ENCODE measurements around the gene TBC1D1.
"Not testable (repeated sequence)": the region's sequence is repeated elsewhere in the genome, so short reads cannot be mapped to it uniquely, and the experiment has no call there.

TBC1D1 gene

DNA sequence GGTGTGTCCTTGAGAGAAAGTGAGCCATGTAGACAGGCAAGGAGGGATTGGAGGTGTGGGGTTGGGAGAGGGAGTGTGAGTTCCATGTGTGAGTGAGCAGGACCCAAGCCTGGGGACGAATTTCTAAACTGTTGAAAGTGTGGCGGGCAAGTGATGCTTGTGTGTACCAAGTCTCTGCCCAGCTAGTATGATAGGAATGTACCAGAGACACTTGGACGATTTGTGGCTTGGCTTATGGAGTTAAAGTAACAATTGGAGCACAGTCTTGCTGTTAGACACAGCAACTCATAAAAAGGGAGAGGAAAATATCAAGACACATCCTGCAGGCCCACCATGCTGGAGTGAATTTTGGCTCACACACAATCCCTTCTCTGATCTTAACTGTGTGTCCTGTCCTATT, 77.9 kb downstream of the TBC1D1 start:
- DNase-seq (ENCODE audit: low read depth): no peak

- peak; percentile 40 for DNase-seq (ENCODE audit: low read depth)
Measured at GRCh38 chr4:37970702-37971101, 79.8 kb downstream of the TBC1D1 start.

DNA sequence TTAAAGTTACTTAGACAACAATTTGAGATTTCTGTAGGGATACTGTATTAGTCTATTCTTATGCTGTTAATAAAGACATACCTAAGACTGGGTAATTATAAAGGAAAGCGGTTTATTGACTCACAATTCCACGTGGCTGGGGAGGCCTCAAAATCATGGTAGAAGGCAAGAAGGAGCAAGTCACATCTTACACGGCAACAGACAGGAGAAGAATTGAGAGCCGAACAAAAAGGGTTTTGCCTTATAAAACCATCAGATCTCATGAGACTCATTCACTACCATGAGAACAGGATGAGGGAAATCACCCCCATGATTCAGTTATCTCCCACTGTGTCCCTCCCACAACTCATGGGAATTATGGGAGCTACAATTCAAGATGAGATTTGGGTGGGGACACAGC, 80.3 kb downstream of the TBC1D1 start:
- DNase-seq (ENCODE audit: low read depth): no peak

- DNase-seq (ENCODE audit: low read depth): no peak
Measured at GRCh38 chr4:37973441-37973840, 82.6 kb downstream of the TBC1D1 start.

DNA sequence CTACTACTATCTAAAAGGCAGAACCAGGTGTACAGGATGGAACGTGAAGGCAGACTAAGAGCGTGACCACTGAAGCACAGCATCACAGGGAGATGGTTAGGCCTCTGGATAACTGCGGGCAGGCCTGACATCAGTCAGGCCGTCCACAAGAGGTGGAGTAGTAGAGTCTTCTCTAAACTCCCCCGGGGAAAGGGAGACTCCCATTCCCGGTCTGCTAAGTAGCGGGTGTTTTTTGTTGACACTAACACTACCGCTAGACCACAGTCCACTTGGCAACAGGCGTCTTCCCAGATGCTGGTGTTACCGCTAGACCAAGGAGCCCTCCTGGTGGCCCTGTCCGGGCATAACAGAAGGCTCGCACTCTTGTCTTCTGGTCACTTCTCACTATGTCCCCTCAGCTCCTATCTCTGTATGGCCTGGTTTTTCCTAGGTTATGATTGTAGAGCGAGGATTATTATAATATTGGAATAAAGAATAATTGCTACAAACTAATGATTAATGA, 84.5 kb downstream of the TBC1D1 start:
- not testable (repeated sequence) for DNase-seq (ENCODE audit: low read depth)

- no peak for DNase-seq (ENCODE audit: low read depth)
Measured at GRCh38 chr4:37976507-37976906, 85.6 kb downstream of the TBC1D1 start.

DNA sequence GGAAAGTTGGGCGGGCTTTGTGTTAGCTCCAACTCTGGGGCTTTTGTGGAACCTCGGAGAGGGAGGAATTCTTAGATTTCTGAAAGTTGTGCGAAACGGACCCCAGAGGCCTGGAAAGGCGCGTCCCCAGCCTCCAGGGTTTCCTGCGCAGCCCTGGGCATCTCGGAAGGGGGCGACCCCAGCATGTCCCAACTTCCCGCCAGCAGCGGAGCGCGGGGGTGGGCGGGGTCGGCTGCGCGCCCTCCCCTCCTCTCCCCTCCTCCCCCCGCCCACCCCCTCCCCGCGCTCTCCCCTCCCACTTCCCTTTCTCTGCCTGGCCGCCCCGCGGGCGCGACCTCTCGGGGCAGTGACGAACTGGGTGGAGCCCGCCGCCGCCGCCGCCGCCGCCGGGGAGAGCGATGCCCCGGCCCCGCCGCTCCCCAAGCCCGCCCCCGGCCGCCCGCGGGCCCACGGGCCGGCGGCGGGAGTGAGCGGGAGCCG, 86.1 kb downstream of the TBC1D1 start:
- peak; percentile 78 for DNase-seq (ENCODE audit: low read depth)

- peak; percentile 63 for DNase-seq (ENCODE audit: low read depth)
Measured at GRCh38 chr4:37977471-37978247, 86.8 kb downstream of the TBC1D1 start.

- no peak for DNase-seq (ENCODE audit: low read depth)
Measured at GRCh38 chr4:37978248-37978924, 87.5 kb downstream of the TBC1D1 start.

- no peak for DNase-seq (ENCODE audit: low read depth)
Measured at GRCh38 chr4:37980246-37980645, 89.4 kb downstream of the TBC1D1 start.

DNA sequence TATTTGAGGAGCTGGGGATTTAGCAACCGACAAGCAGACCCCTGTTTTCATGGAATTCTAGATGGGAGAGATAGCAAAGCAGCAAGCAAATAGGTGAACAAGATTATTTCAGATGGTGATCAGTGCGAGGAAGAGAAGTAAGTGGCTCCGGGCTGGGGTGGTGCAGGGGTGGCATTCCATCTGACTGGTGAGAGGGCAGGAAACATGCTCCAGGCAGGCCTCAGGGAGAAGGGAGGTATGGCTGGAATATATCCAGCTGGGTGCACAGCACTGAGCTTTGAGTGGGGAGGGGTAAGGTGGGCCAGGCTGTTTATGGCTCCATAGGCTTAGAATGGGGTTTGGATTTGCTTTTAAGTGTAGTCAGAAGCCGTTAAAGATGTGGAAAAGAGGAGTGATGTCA, 90.5 kb downstream of the TBC1D1 start:
- DNase-seq (ENCODE audit: low read depth): no peak

DNA sequence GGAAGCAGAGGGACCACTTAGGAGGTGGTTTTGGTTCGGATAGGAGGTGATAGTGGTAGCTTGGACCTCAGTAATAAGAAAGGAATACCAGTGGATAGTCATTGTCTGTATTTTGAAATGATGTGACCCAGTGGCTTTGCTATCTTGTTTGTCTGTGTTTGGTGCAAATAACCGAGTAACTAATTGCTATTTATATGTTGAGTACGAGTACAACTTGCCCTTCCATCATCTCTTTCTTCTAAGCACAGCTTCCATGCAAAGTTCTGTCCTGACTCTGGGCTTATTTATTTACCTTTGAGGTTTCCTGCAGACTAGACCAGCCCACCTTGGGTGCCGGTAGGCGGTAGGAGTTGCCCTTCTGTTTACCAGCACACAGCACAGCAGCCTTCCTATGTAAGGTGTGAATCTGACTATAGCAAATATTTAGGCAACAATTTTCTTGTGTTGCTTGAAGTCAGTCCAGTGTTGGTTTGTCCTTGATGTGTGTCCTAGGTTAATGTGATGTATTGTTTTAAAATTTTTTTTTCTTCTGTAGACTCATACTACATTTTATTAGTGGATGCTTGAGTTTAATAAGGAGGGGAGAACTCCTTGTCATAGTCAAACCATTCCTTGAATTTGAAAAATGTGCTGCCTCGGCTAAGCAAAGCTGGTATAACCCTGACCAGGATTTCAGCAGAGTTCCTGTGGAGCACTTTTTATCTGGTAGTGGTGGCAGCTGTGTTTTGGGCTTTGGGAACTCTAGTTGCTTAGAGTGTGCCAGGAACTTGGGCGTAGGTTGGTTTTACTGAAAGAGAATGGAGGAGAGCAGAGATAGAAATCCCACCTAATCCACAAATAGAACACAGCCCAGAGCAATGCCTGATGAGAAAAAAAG, 91.2 kb downstream of the TBC1D1 start:
- no peak for DNase-seq (ENCODE audit: low read depth)

GRCh38 chr4:37982736-37983135, 91.9 kb downstream of the TBC1D1 start:
- DNase-seq (ENCODE audit: low read depth): no peak

GRCh38 chr4:37983951-37984350, 93.1 kb downstream of the TBC1D1 start:
- DNase-seq (ENCODE audit: low read depth): no peak

DNA sequence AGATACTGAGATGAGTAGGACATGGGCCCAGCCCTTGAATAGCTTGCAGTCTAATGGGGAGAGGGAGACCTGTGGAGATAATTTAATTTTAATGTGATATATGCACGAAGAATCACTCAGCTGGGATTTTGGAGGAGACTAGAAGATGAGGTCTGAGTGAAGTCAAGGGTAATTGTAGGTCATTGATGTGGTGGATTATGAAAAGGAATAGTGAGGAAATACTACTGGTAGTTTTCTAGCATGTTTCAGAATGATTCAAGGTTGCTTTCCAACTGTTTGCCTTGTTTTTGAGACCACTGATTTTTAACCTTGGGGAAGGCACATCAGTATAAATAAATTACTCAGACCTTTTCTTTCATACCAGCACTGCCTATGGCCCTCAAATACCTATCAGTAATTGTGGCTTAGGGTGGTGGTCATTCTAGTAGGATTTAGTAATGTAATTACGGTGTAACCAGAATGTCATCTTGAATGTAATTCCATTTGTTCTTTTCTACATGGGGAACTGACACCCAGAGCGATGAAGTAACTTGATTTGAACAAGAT, 94.9 kb downstream of the TBC1D1 start:
- no peak for DNase-seq (ENCODE audit: low read depth)

DNA sequence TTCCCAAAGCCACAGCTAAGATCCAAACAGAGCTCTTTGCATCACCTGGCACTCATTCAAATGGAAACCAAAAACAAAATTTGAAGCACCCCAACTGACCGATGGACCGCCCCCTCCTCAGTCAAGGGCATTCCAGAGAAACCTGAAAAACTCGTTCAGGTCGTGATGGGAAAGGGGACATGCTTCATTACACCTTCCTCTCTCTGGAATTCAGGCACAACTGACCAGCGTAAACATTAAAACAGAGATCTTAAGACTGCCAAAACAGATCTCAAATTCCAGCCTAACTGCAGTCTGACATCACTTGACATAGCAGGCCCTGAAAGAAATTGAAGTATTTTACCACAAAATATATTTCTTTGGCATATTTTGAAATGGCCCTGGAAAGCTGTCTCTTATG, 97.8 kb downstream of the TBC1D1 start:
- DNase-seq (ENCODE audit: low read depth): no peak

DNA sequence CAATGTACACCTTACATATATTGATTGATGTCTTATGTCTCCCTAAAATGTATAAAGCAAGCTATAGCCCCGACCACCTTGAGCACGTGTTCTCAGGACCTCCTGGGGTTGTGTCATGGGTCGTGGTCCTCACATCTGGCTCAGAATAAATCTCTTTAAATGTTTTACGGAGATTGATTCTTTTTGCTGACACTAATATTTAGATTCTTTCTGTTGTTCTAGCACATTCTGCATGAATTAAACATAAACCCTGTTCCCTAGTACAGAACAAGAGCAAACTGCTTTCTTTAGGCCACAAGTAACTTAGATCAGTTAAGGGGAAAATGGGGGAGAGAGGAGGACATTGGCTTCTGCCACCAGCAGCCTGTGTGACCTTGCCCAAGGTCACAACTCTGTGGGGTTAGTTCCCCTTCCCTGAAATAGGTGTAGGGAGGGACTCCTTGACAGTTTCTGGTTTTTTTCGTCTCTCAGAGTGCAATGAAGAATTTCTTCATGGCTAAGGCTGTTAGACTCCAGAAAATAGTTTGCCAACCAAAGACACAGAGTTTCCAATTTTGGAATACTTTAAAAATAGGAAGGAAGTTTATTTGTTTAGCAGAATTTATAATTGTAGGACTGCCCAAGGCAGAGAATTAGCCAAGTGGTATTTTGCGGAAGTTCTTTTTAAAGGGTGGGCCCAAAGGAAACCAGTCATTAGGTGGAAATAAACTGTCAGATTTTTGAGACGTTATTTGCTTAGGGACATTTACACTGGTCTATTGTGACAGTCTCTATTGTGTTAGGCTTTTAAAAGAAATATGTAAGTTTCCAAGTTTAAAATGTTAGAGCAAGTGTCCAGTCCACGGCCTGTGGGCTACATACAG, 98.7 kb downstream of the TBC1D1 start:
- no peak for DNase-seq (ENCODE audit: low read depth)

GRCh38 chr4:37990731-37991245, 99.9 kb downstream of the TBC1D1 start:
- DNase-seq (ENCODE audit: low read depth): no peak

DNA sequence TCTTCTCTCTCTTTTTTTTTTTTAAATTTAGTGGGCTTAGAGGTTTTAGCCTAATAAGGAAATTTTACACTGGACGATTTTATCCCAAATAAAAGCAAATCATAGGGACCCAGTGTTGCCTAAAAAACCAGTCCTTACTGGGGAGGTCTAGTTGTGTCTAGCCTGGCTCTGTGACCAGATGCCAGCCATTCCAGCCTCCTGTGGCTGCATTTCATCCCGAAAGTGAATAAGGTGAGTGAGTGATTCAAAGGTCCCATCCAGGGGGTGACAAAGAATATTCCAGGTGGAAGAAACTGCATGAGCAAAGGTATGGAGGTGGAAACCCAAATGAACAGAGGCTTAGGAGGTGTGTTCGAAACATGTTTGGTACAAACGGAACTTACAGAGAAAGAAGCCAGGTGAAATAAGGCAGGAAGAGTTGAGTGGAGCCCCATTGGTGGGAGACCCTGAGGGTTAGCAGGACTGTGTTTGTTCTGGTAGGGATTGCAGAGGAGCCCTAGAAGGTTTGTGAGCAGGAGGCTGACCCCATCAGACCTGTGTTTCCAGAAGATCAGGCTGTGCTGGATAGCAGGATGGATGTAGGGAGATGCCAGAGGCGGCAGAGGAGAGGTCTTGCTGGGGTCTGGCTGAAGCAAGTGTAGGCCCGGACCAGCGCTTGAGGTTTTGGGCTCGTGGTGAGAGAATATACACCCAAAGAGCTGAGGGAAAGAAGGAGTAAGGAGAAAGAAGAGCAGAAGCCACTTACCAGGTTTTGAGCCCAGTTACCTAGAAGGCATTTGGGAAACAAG, 100.9 kb downstream of the TBC1D1 start:
- DNase-seq (ENCODE audit: low read depth): no peak

- DNase-seq (ENCODE audit: low read depth): no peak
Measured at GRCh38 chr4:37993806-37994205, 102.9 kb downstream of the TBC1D1 start.

All from stimulated activated CD4-positive, alpha-beta T cell treated with anti-CD3 and anti-CD28 coated beads, Interleukin-2, amount 100 ng/mL, for 4 hours (primary cell).